AG10803 (cell line): ENCODE results near the gene PLGRKT.

Source experiments
- DNase-seq: peaks from one replicate; pipeline ENCODE4 v3.0.0; 2010; ENCODE audit warnings: low read depth
- H3K4me3 ChIP-seq: 2 replicates; pipeline ENCODE4 v1.5.1; 2011; ENCODE audit warnings: mild to moderate bottlenecking, low read length, control low read depth
- TF ChIP-seq, protein P1 (sequence below): conservative IDR thresholded peaks from 2 replicates; pipeline ENCODE4 v1.5.1; 2011; ENCODE audit warnings: mild to moderate bottlenecking, low read length, control low read depth, inconsistent platforms

Gene PLGRKT

DNA sequence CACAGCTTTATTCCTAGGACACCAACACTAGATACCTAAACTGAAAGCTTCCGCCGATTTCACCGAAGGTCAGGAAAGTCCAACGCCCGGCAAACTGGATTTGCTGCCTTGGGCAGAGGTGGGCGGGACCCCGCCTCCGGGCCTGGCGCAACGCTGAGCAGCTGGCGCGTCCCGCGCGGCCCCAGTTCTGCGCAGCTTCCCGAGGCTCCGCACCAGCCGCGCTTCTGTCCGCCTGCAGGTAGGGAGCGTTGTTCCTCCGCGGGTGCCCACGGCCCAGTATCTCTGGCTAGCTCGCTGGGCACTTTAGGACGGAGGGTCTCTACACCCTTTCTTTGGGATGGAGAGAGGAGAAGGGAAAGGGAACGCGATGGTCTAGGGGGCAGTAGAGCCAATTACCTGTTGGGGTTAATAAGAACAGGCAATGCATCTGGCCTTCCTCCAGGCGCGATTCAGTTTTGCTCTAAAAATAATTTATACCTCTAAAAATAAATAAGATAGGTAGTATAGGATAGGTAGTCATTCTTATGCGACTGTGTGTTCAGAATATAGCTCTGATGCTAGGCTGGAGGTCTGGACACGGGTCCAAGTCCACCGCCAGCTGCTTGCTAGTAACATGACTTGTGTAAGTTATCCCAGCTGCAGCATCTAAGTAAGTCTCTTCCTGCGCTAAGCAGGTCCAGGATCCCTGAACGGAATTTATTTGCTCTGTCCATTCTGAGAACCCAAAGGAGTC lies 12.8 kb upstream of the PLGRKT start, which contains the start of gene CD274:
Gene CD274 (plus strand): TSS at position 184 of the 733 bp plus-strand sequence. CDS start 5,572 bp downstream, outside the sequence.
- TF ChIP-seq, protein P1, sequence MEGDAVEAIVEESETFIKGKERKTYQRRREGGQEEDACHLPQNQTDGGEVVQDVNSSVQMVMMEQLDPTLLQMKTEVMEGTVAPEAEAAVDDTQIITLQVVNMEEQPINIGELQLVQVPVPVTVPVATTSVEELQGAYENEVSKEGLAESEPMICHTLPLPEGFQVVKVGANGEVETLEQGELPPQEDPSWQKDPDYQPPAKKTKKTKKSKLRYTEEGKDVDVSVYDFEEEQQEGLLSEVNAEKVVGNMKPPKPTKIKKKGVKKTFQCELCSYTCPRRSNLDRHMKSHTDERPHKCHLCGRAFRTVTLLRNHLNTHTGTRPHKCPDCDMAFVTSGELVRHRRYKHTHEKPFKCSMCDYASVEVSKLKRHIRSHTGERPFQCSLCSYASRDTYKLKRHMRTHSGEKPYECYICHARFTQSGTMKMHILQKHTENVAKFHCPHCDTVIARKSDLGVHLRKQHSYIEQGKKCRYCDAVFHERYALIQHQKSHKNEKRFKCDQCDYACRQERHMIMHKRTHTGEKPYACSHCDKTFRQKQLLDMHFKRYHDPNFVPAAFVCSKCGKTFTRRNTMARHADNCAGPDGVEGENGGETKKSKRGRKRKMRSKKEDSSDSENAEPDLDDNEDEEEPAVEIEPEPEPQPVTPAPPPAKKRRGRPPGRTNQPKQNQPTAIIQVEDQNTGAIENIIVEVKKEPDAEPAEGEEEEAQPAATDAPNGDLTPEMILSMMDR = peak; percentile 62
- H3K4me3 ChIP-seq = peak within 1 kb of the TSS; percentile 79
- peak; percentile 82 for DNase-seq

DNA sequence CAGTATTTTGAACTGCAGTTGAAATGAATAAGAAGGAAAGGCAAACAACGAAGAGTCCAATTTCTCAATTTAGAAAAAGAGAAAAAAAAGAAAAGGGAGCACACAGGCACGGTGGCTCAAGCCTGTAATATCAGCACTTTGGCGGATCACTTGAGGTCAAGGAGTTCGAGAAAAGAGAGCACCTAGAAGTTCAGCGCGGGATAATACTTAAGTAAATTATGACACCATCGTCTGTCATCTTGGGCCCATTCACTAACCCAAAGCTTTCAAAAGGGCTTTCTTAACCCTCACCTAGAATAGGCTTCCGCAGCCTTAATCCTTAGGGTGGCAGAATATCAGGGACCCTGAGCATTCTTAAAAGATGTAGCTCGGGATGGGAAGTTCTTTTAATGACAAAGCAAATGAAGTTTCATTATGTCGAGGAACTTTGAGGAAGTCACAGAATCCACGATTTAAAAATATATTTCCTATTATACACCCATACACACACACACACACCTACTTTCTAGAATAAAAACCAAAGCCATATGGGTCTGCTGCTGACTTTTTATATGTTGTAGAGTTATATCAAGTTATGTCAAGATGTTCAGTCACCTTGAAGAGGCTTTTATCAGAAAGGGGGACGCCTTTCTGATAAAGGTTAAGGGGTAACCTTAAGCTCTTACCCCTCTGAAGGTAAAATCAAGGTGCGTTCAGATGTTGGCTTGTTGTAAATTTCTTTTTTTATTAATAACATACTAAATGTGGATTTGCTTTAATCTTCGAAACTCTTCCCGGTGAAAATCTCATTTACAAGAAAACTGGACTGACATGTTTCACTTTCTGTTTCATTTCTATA lies 12.0 kb upstream of the PLGRKT start:
- peak overlapping the region; percentile 79 for H3K4me3 ChIP-seq
- TF ChIP-seq, protein P1 = no peak
- no peak for DNase-seq

DNA sequence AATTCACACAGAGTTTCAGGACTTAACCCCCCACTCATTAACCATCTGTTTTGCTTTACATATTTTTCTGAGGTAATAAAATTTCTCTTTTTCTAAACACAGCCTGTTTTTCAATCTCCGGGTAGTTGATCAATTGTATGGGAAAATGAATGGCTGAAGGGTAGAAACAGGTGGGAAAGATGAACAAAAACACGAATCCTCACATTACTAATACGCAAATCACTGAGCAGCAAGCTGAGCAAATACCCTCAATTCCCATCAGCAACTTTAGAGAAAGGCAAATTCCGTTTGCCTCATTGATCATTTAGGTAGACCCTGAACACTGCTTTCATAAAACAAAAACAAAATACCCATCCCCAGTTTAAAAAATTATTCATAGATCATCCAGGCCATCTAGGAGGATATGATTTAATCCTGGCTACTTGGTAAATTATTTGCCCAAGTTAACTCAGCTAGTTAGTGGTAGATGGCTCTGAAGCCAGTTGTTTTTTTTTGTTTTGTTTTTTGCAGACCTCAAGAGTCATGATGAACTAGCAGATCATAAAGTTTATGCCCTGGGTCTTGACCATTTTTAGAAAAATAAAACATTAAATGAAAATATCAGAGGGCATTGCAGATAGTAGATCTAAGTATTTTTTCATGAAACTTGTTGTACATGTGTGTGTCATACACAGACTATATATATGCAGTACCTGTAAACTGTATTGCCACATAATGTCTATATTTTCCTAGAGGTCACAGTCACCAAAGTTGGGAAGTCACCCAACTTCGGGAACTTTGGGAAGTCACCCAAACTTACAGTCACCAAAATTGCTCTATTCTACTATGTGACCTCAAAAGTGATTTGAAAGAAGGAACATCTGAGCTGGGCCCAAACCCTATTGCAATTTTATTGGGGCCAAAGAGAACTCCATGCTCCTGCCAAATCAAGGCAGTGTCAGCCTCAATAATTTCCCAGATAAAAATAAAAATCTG lies 11.0 kb upstream of the PLGRKT start:
- TF ChIP-seq, protein P1 = no peak
- no peak overlapping the region for H3K4me3 ChIP-seq
- DNase-seq = no peak

DNA sequence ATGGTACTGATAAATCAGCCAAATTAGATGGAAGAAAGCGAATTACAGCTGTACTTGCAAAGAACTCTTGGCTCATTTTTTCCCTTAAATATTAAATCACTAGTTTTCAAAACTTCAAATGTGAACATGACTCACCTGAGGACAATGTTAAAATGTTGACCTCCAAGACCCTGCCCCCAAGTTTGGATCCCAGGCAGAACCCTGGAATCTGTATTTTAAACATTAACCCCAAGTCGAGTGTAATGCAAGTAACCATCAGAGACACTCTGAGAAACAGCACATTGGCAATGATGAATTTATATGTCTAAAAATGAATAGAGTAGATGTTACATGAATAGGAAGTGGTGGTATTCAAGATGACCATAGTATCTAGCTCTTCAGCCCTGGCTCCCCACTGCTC lies 10.3 kb upstream of the PLGRKT start:
- DNase-seq = no peak
- TF ChIP-seq, protein P1 = no peak
- no peak overlapping the region for H3K4me3 ChIP-seq

DNA sequence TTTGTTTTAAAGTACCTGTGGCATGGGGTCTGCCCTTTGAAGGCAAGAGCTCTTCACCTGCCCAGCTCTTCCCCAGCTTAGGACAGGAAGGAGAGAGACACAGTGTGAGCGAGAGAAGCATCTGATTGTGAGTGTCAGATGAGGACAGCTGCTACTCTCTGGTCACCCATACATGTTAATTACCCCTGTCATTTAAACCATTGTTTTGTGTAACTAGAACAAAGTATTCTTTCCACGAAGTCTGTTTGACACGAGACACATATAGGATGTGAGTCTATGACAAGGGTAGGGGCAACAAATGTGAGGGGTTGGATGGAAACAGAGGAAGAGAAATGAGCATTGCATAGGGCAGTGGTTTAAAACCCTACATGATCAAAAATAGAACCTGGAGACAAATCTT lies 9.6 kb upstream of the PLGRKT start:
- no peak overlapping the region for H3K4me3 ChIP-seq
- DNase-seq = no peak
- TF ChIP-seq, protein P1 = no peak

DNA sequence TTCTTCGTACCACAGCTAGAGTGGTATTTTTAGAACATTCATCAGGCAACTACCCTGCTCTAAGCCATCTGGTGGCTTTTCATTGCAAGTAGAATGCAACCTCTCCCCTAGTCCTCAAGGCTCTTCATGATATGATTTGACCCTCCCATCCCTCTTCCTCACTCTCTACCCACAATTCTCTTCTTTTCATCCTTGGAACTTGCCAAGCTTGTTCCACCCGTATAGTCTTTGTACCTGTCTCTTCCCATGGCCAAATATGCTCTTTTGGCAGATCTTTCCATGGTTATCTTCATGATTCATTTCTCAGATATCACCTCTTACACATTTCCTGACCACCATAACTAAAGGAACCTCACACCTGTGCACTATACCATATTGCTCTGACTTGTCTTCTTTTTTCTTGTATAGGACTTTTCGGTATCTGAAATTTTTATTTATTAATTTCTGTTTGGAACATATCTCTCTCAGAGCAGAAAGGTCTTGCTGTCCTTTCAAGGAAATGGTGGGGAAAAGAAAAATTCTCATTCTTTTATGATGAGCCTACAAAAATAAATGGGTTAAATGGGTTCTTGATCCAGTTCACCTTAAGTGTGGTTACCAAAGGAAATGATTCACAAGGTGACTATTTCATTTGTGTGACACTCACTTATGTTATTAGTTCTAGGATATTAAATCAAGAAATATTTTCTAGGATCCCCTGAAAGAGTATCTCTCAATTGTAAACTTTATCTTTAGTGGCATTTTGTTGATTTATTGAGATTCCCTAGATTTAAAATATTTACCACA lies 8.9 kb upstream of the PLGRKT start:
- H3K4me3 ChIP-seq = no peak overlapping the region
- DNase-seq = no peak
- TF ChIP-seq, protein P1 = no peak; the same call in 1 of the 2 replicates
